Testis (tissue), 2 donors: Measurements from ENCODE around the gene BMP10.

Experiments
- POLR2A ChIP-seq: fragments of 450-650 bp; IDR thresholded peaks from one replicate; pipeline ENCODE4 v1.6.1; 2017; ENCODE audit warnings: antibody characterized with exemption, mild to moderate bottlenecking, moderate library complexity
- TF ChIP-seq, protein P1 (sequence below), 3 experiments: fragments of 450-650 bp in 2 of 3; fragments of 200-600 bp in 1 of 3; sonication (generic) in 1 of 3; IDR thresholded peaks; one replicate each; pipeline ENCODE4 v1.5.1; 2016 to 2019; ENCODE audit warnings: antibody characterized with exemption in 3 of 3, mild to moderate bottlenecking in 2 of 3, moderate library complexity in 1 of 3

DNA sequence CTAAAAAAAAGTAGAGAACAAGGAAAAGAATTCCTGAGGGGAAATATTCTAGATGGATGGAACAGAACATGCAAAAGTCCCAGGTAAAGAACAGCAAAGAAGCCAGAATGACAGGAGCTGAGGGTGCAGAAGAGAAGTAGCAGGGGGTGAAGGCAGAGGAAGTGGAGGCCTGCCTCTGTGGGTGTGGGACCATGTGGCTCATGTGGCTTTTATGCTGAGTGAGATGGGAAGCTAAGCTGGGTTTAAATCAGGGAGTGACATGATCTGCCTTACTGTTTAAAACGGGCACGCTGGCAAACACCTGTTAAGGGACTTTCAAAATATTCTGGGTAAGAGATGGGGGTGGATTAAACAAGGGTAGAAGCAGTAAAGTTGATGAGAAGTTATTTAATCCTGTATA, 41.5 kb upstream of the BMP10 start:
- TF ChIP-seq, protein P1, sequence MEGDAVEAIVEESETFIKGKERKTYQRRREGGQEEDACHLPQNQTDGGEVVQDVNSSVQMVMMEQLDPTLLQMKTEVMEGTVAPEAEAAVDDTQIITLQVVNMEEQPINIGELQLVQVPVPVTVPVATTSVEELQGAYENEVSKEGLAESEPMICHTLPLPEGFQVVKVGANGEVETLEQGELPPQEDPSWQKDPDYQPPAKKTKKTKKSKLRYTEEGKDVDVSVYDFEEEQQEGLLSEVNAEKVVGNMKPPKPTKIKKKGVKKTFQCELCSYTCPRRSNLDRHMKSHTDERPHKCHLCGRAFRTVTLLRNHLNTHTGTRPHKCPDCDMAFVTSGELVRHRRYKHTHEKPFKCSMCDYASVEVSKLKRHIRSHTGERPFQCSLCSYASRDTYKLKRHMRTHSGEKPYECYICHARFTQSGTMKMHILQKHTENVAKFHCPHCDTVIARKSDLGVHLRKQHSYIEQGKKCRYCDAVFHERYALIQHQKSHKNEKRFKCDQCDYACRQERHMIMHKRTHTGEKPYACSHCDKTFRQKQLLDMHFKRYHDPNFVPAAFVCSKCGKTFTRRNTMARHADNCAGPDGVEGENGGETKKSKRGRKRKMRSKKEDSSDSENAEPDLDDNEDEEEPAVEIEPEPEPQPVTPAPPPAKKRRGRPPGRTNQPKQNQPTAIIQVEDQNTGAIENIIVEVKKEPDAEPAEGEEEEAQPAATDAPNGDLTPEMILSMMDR (IDR thresholded peaks at IDR 0.05) = no peak
- no peak for TF ChIP-seq POLR2A
